ENCODE data around the gene PLCB1.

PLCB1 gene

DNA sequence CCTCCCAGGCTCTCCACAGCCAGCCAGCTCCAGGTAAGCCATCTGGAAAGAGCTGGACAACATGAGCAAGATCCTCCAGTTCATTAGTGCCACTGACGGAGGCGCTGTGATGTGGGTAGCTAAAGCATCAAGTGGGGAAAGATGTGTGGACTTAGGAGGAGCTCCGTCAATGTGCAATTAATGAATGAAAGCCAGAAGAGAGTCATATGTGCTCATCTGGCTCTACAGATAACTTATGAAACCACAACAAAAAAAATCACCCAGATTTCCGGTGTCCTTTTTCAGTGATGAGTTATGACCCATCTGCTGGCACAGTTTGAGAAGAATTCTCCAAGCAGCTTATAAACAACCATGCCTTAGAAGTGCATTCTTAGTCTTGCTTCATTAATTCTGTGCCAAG lies 625.1 kb downstream of the PLCB1 start:
- H3K4me1 ChIP-seq (ENCODE audit: control insufficient read depth, insufficient read depth, low read length) = 0 out of 2 replicates have a peak, but pooled peaks cover 2% of the 10 kb centered on the region
- H3K36me3 ChIP-seq (ENCODE audit: control insufficient read depth, insufficient read depth, low read length) = peaks cover 7% of the 10 kb centered on the region; the same call in 1 of the 2 replicates
- no peak overlapping the region for H3K4me3 ChIP-seq (ENCODE audit: low read depth, low read length)
- no peaks in the 10 kb centered on the region for H3K27me3 ChIP-seq (ENCODE audit: control insufficient read depth, insufficient read depth, low read length)
- H3K9ac ChIP-seq (ENCODE audit: low read length) = no peak overlapping the region
- no peak overlapping the region for H3K27ac ChIP-seq (ENCODE audit: low read depth, low read length)
- no peaks in the 10 kb centered on the region for H3K9me3 ChIP-seq (ENCODE audit: control insufficient read depth, insufficient read depth, low read depth, low read length)

DNA sequence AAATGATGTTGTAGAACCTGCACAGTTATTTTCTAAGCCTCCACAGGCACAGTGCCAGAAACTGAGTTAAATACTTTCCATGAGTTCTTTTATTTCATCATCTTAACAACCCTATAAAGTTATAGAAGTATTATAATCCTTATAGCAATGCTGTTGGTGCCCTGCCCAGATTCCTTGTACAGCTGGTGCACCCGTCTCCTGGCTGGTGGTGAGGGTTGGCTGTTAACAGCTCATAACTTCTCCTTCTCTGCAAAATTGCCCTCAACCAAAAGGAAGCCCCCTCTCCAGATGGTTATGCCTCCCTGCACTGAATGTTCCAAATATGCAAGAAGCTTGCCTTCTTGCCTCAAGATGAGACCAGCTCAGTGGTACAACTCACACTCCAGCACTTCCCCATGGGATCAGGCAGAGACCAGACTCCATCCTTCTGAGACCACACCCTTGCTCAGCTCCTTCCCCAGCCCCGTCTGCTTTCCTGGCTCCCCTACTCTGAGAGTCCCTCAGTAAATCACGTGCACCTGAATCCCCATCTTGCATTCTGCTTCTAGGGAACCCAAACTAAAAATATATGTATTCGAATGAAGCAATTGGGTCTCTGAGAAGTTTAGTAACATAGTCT lies 632.4 kb downstream of the PLCB1 start:
- Histone ChIP-seq H3K4me3 (ENCODE audit: low read depth, low read length) (no peak overlapping the region), H3K27ac (ENCODE audit: low read depth, low read length) (no peak overlapping the region), H3K9ac (ENCODE audit: low read length) (no peak overlapping the region), H3K9me3 (ENCODE audit: control insufficient read depth, insufficient read depth, low read depth, low read length) (no peaks in the 10 kb centered on the region), H3K4me1 (ENCODE audit: control insufficient read depth, insufficient read depth, low read length) (no peaks in the 10 kb centered on the region), H3K36me3 (ENCODE audit: control insufficient read depth, insufficient read depth, low read length) (peaks cover 17% of the 10 kb centered on the region; the same call in 1 of the 2 replicates), H3K27me3 (ENCODE audit: control insufficient read depth, insufficient read depth, low read length) (no peaks in the 10 kb centered on the region)

DNA sequence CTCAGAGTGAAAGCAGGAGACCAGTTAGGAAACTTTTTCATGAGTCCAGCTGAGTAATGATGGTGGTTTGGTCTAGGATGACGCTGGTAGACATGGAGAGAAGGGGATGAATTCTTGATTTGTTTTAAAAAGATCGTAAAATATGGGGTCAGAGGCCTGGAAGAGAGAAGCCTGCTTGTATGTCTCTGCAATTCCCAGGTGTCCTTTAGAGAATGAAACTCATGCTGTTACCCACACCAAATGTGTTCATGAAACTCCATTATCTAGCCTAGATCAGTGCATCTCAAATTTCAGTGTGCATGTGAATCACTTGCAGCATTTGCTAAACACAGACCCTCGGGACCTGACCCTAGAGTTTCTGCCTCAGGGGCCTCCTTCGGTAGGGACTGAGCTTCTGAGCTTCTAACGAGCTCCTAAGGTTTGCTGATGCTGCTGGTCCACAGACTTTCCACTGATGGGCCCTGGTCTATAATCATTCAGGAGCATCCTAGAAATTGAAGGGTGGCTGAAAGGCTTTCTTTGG lies 634.9 kb downstream of the PLCB1 start:
- 0 out of 2 replicates have a peak, but pooled peaks cover 10% of the 10 kb centered on the region for H3K36me3 ChIP-seq (ENCODE audit: control insufficient read depth, insufficient read depth, low read length)
- H3K9me3 ChIP-seq (ENCODE audit: control insufficient read depth, insufficient read depth, low read depth, low read length) = no peaks in the 10 kb centered on the region
- H3K9ac ChIP-seq (ENCODE audit: low read length) = no peak overlapping the region
- no peak overlapping the region for H3K4me3 ChIP-seq (ENCODE audit: low read depth, low read length)
- H3K27ac ChIP-seq (ENCODE audit: low read depth, low read length) = no peak overlapping the region
- no peaks in the 10 kb centered on the region for H3K4me1 ChIP-seq (ENCODE audit: control insufficient read depth, insufficient read depth, low read length)
- H3K27me3 ChIP-seq (ENCODE audit: control insufficient read depth, insufficient read depth, low read length) = no peaks in the 10 kb centered on the region

DNA sequence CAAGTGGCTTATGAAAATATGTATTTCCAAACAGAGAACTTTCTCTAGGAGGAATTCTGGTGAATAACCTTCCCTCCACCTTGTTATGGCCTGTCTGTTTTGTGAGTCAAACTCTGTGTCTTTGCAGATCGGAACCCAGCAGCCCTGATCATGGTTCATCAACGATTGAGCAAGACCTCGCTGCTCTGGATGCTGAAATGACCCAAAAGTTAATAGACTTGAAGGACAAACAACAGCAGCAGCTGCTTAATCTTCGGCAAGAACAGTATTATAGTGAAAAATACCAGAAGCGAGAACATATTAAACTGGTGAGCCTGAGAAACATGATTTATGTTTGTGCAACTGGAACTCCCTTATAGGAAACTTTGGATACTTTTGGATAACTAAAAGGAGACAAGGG lies 642.3 kb downstream of the PLCB1 start:
- H3K4me1 ChIP-seq (ENCODE audit: control insufficient read depth, insufficient read depth, low read length) = no peaks in the 10 kb centered on the region
- H3K36me3 ChIP-seq (ENCODE audit: control insufficient read depth, insufficient read depth, low read length) = no peaks in the 10 kb centered on the region; the same call in 1 of the 2 replicates
- H3K4me3 ChIP-seq (ENCODE audit: low read depth, low read length) = no peak overlapping the region
- no peaks in the 10 kb centered on the region for H3K9me3 ChIP-seq (ENCODE audit: control insufficient read depth, insufficient read depth, low read depth, low read length)
- H3K9ac ChIP-seq (ENCODE audit: low read length) = no peak overlapping the region
- H3K27ac ChIP-seq (ENCODE audit: low read depth, low read length) = no peak overlapping the region
- H3K27me3 ChIP-seq (ENCODE audit: control insufficient read depth, insufficient read depth, low read length) = no peaks in the 10 kb centered on the region

DNA sequence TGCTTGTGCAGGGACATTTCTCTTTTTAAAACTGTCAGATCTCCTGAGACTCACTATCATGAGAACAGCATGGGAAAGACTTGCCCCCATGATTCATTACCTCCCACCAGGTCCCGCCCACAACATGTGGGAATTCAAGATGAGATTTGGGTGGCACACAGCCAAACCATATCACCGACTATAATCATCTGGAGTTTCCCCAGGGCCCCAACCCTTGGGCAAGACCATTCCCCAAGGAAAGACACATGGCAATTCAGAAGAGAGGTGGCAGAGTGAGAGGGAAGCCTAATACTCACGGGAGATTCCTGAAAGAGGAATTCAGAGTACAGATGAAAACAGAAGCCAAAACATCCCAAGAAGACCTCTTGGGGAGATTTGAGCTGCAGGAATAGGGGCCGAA lies 645.8 kb downstream of the PLCB1 start:
- Histone ChIP-seq H3K4me3 (ENCODE audit: low read depth, low read length) (no peak overlapping the region), H3K36me3 (ENCODE audit: control insufficient read depth, insufficient read depth, low read length) (no peaks in the 10 kb centered on the region; the same call in 1 of the 2 replicates), H3K9me3 (ENCODE audit: control insufficient read depth, insufficient read depth, low read depth, low read length) (peaks cover 3% of the 10 kb centered on the region; the same call in 1 of the 2 replicates), H3K9ac (ENCODE audit: low read length) (no peak overlapping the region), H3K4me1 (ENCODE audit: control insufficient read depth, insufficient read depth, low read length) (no peaks in the 10 kb centered on the region), H3K27me3 (ENCODE audit: control insufficient read depth, insufficient read depth, low read length) (no peaks in the 10 kb centered on the region), H3K27ac (ENCODE audit: low read depth, low read length) (no peak overlapping the region; the same call in 1 of the 2 replicates)

DNA sequence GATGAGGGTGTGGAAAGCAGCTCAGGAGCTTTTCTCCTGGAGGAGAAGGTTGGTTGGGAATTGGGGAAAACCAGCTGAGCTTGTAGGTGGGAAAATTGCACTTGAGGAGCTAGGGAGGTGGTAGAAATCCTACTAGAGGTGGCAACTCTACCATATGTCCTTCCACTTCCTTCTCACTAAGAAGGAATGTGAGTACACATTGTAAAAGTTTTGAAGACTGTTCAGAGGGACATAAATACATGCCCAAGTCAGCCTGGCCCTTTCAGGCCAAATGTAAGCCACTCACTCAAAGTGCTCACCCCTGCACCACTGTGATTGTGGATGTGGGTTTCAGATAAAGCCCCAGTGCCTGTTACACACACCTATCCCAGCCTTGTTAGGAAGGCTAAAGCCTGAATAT lies 646.3 kb downstream of the PLCB1 start:
- no peaks in the 10 kb centered on the region; the same call in 1 of the 2 replicates for H3K36me3 ChIP-seq (ENCODE audit: control insufficient read depth, insufficient read depth, low read length)
- no peak overlapping the region for H3K4me3 ChIP-seq (ENCODE audit: low read depth, low read length)
- no peaks in the 10 kb centered on the region for H3K27me3 ChIP-seq (ENCODE audit: control insufficient read depth, insufficient read depth, low read length)
- no peak overlapping the region for H3K27ac ChIP-seq (ENCODE audit: low read depth, low read length)
- H3K9ac ChIP-seq (ENCODE audit: low read length) = no peak overlapping the region
- peaks cover 3% of the 10 kb centered on the region; the same call in 1 of the 2 replicates for H3K9me3 ChIP-seq (ENCODE audit: control insufficient read depth, insufficient read depth, low read depth, low read length)
- H3K4me1 ChIP-seq (ENCODE audit: control insufficient read depth, insufficient read depth, low read length) = no peaks in the 10 kb centered on the region

DNA sequence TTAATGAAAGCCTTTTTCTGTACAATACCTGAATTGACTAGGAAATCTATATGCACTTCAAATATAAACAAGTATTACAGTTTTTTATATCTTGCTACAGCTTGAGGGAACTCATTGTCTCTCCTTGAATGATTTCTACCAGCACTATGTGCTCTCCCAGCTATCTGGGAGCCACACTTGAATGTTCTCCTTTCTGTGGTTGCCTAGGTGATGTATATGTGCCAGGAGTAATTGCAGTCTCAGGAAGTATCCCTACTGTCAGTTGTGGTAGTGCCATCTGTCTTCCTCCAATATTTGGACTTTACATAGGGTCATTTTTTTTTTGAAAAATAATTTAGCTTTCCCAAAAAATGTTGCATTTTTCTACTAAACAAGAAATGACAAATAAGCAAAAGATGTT lies 648.8 kb downstream of the PLCB1 start:
- Histone ChIP-seq H3K9ac (ENCODE audit: low read length) (no peak overlapping the region), H3K27me3 (ENCODE audit: control insufficient read depth, insufficient read depth, low read length) (no peaks in the 10 kb centered on the region), H3K4me1 (ENCODE audit: control insufficient read depth, insufficient read depth, low read length) (peaks cover 6% of the 10 kb centered on the region; the same call in 1 of the 2 replicates), H3K9me3 (ENCODE audit: control insufficient read depth, insufficient read depth, low read depth, low read length) (peaks cover 3% of the 10 kb centered on the region; the same call in 1 of the 2 replicates), H3K36me3 (ENCODE audit: control insufficient read depth, insufficient read depth, low read length) (no peaks in the 10 kb centered on the region; the same call in 1 of the 2 replicates), H3K4me3 (ENCODE audit: low read depth, low read length) (no peak overlapping the region), H3K27ac (ENCODE audit: low read depth, low read length) (no peak overlapping the region)

DNA sequence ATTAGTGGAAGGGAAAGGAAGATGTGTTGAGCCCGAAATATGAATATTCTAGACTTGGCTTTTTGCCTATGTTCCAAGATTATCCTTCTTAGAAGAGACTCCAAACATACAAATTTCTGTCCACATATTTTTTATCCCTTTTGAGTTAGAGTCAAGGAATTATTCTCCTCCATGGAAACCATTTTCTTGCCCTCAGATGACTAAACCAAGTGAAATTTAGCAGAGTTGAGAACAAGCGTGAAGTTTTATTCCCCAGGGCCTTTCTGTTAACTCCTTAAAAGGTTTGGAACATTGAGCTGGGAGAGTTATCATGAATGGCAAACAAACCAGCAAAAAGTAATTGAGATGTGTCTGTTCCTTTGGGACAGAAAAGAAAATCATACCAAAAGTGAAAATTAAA lies 650.7 kb downstream of the PLCB1 start:
- H3K9me3 ChIP-seq (ENCODE audit: control insufficient read depth, insufficient read depth, low read depth, low read length) = peaks cover 3% of the 10 kb centered on the region; the same call in 1 of the 2 replicates
- H3K9ac ChIP-seq (ENCODE audit: low read length) = no peak overlapping the region
- H3K36me3 ChIP-seq (ENCODE audit: control insufficient read depth, insufficient read depth, low read length) = no peaks in the 10 kb centered on the region; the same call in 1 of the 2 replicates
- H3K4me1 ChIP-seq (ENCODE audit: control insufficient read depth, insufficient read depth, low read length) = peaks cover 10% of the 10 kb centered on the region
- H3K4me3 ChIP-seq (ENCODE audit: low read depth, low read length) = no peak overlapping the region
- H3K27me3 ChIP-seq (ENCODE audit: control insufficient read depth, insufficient read depth, low read length) = no peaks in the 10 kb centered on the region
- H3K27ac ChIP-seq (ENCODE audit: low read depth, low read length) = no peak overlapping the region

DNA sequence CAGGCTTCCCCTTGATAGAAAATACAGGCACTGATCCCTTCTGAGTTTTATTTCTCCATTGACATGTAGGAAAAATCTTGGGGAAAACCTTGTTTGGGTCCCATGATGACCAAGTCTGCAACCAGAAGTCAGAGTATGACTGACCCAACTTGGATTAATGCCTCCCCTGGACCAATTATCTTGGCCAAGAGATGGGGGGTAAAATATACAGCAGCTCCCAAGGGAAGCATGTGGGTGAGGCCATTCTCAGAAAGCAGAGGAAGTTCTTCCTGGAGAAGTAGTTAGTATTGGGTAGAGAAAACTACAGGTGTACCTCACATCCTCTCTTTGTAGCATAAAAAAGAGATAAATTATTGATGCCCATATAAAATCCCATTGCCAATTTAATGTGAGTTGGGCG lies 651.7 kb downstream of the PLCB1 start:
- Histone ChIP-seq H3K9me3 (ENCODE audit: control insufficient read depth, insufficient read depth, low read depth, low read length) (peaks cover 3% of the 10 kb centered on the region; the same call in 1 of the 2 replicates), H3K36me3 (ENCODE audit: control insufficient read depth, insufficient read depth, low read length) (no peaks in the 10 kb centered on the region), H3K9ac (ENCODE audit: low read length) (no peak overlapping the region), H3K27me3 (ENCODE audit: control insufficient read depth, insufficient read depth, low read length) (no peaks in the 10 kb centered on the region), H3K4me3 (ENCODE audit: low read depth, low read length) (no peak overlapping the region), H3K27ac (ENCODE audit: low read depth, low read length) (no peak overlapping the region), H3K4me1 (ENCODE audit: control insufficient read depth, insufficient read depth, low read length) (peaks cover 17% of the 10 kb centered on the region)

DNA sequence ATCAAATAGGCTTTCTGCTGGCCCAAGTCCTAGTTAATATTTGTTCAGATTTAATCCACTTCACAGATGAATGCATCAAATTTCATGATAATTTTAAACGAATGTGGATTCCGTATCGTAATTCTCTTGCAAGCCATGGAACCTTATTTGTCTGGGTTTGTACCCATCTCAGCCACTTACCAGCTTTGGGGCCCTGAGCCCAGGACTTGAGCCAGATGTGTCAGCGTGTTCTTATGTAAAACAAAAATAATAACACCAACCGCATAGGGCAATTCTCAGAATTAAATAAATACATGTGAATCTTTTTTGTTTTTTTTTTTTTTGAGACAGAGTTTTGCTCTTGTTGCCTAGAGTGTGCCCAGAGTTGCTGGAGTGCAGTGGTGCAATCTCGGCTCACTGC lies 654.3 kb downstream of the PLCB1 start:
- Histone ChIP-seq H3K9ac (ENCODE audit: low read length) (no peak overlapping the region), H3K4me3 (ENCODE audit: low read depth, low read length) (no peak overlapping the region), H3K27ac (ENCODE audit: low read depth, low read length) (no peak overlapping the region), H3K36me3 (ENCODE audit: control insufficient read depth, insufficient read depth, low read length) (no peaks in the 10 kb centered on the region), H3K27me3 (ENCODE audit: control insufficient read depth, insufficient read depth, low read length) (no peaks in the 10 kb centered on the region), H3K9me3 (ENCODE audit: control insufficient read depth, insufficient read depth, low read depth, low read length) (peaks cover 2% of the 10 kb centered on the region; the same call in 1 of the 2 replicates), H3K4me1 (ENCODE audit: control insufficient read depth, insufficient read depth, low read length) (peaks cover 24% of the 10 kb centered on the region)

DNA sequence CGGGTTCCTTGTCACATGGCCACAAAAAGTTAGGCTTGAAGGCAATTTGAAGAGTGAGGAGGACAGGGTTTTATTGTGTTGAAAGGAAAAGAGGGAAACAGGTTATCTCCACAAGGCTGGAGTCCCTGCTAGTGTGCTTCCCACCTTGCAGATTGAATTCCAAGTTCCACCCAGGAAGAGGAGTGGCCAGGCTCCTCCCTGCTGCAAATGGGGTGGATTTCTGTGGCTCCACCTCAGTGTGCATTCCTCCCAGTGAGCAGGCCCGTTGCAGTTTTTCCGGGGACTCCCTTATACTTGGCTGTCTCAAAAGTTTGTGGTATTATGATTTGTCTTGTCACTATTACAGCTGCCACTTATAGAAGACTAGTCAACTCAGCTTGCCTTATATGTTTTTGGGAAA lies 655.0 kb downstream of the PLCB1 start:
- H3K9ac ChIP-seq (ENCODE audit: low read length) = no peak overlapping the region

More for the DNA sequence above, 655.0 kb downstream of the PLCB1 start:
- no peaks in the 10 kb centered on the region for H3K27me3 ChIP-seq (ENCODE audit: control insufficient read depth, insufficient read depth, low read length)
- H3K9me3 ChIP-seq (ENCODE audit: control insufficient read depth, insufficient read depth, low read depth, low read length) = no peaks in the 10 kb centered on the region
- no peak overlapping the region for H3K4me3 ChIP-seq (ENCODE audit: low read depth, low read length)
- no peaks in the 10 kb centered on the region for H3K36me3 ChIP-seq (ENCODE audit: control insufficient read depth, insufficient read depth, low read length)
- H3K27ac ChIP-seq (ENCODE audit: low read depth, low read length) = no peak overlapping the region
- peaks cover 24% of the 10 kb centered on the region for H3K4me1 ChIP-seq (ENCODE audit: control insufficient read depth, insufficient read depth, low read length)

All from HUES6 (cell line).